ENCODE data around the gene CMTM5.
"Not testable (repeated sequence)": the region's sequence is repeated elsewhere in the genome, so short reads cannot be mapped to it uniquely, and the experiment has no call there.

Gene CMTM5

GRCh38 chr14:23382276-23382675, 5.4 kb downstream of the CMTM5 start:
- no peak for DNase-seq (ENCODE audit: low read depth)
- no peak for TF ChIP-seq CTCF (IDR thresholded peaks at IDR 0.05; ENCODE audit: low read length, missing control alignments)
- no peak overlapping the region for H3K4me3 ChIP-seq (replicated peaks; ENCODE audit: low read depth, low read length)

GRCh38 chr14:23382731-23383440, 6.0 kb downstream of the CMTM5 start:
- DNase-seq (ENCODE audit: low read depth), result no peak
- H3K4me3 ChIP-seq (replicated peaks; ENCODE audit: low read depth, low read length), result no peak overlapping the region
- no peak for TF ChIP-seq CTCF (IDR thresholded peaks at IDR 0.05; ENCODE audit: low read length, missing control alignments)

- no peak overlapping the region for H3K4me3 ChIP-seq (replicated peaks; ENCODE audit: low read depth, low read length)
- no peak for TF ChIP-seq CTCF (IDR thresholded peaks at IDR 0.05; ENCODE audit: low read length, missing control alignments)
- no peak for DNase-seq (ENCODE audit: low read depth)
Observed at GRCh38 chr14:23384364-23385080, 7.7 kb downstream of the CMTM5 start.

- DNase-seq (ENCODE audit: low read depth), result no peak
- no peak for TF ChIP-seq CTCF (IDR thresholded peaks at IDR 0.05; ENCODE audit: low read length, missing control alignments)
- no peak overlapping the region for H3K4me3 ChIP-seq (replicated peaks; ENCODE audit: low read depth, low read length)
Observed at GRCh38 chr14:23385244-23385641, 8.4 kb downstream of the CMTM5 start.

DNA sequence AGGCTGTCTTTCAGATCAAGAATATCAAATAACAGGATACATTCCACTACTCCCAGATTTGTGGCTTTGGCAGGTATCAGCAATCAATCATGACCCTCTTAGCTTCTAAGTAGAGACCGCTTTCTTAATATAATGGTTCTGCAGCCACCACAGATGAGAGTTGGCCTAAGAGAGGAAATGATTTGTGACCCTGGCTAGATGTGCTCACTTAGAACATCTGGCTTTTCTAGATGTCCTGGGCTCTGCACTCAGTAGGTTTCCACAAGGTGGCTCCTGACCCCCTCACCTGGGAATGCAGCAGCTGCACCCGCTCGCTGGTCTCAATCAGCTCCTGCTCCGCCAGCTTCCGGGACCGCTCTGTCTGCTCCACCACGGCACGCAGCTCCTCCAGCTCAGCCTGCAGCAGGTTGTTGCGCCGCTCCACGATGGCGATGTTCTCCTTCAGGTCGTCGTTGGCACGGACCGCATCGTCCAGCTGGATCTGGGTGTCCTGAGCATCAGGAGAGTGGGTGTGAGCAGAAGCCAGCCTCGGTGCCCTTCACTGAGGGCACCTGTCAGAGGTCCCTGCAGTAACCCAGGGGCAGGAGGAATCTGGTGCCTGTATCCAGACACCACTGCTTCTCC, 8.9 kb downstream of the CMTM5 start:
- DNase-seq (ENCODE audit: low read depth), result no peak
- H3K4me3 ChIP-seq (replicated peaks; ENCODE audit: low read depth, low read length), result no peak overlapping the region
- no peak for TF ChIP-seq CTCF (IDR thresholded peaks at IDR 0.05; ENCODE audit: low read length, missing control alignments)

- H3K4me3 ChIP-seq (replicated peaks; ENCODE audit: low read depth, low read length); DNase-seq (ENCODE audit: low read depth): not testable (repeated sequence)
Observed at GRCh38 chr14:23386266-23386657, 9.4 kb downstream of the CMTM5 start.

- DNase-seq (ENCODE audit: low read depth), result no peak
- H3K4me3 ChIP-seq (replicated peaks; ENCODE audit: low read depth, low read length), result no peak overlapping the region
- TF ChIP-seq CTCF (IDR thresholded peaks at IDR 0.05; ENCODE audit: low read length, missing control alignments), result no peak
Observed at GRCh38 chr14:23386999-23387398, 10.2 kb downstream of the CMTM5 start.
